Keratinocyte (primary cell): ENCODE measurements around the gene TRIP12. TPM values are rescaled to one million over a fixed set of nuclear protein-coding genes. Genes with fewer than 3 reads are reported as not detected.

ENCODE experiments used
- DNase-seq: peaks from one replicate; pipeline ENCODE4 v3.0.0-alpha.2; 2011; ENCODE audit warnings: low read depth, missing footprints, low spot score
- FAIRE-seq: peaks from 2 replicates; lab custom pipeline; 2011; peaks lifted over from hg19 to GRCh38; lab: Jason Lieb, UNC
- H2AFZ ChIP-seq: 2 replicates; pipeline ENCODE4 v1.6.0; 2012; ENCODE audit warnings: low read length, control low read depth, inconsistent platforms; ENCODE audit not compliant: control insufficient read depth
- H3K27ac ChIP-seq: 2 replicates; pipeline ENCODE4 v1.5.1; 2011; ENCODE audit warnings: low read length; ENCODE audit not compliant: control insufficient read depth, insufficient read depth
- H3K27me3 ChIP-seq: 3 replicates; pipeline ENCODE4 v1.6.0; 2011; ENCODE audit warnings: low read length; ENCODE audit not compliant: control insufficient read depth, insufficient read depth; ENCODE audit errors: extremely low read depth
- H3K36me3 ChIP-seq, 2 experiments: 2 replicates in 1 of 2; 3 replicates in 1 of 2; pipeline ENCODE4 v1.5.1; 2011; ENCODE audit warnings: low read length in 2 of 2, mild to moderate bottlenecking in 1 of 2; ENCODE audit not compliant: control insufficient read depth in 2 of 2, insufficient read depth in 2 of 2; ENCODE audit errors: extremely low read depth in 1 of 2
- H3K4me1 ChIP-seq: 3 replicates; pipeline ENCODE4 v1.5.1; 2011; ENCODE audit warnings: low read length; ENCODE audit not compliant: control insufficient read depth, insufficient read depth; ENCODE audit errors: extremely low read depth
- H3K4me2 ChIP-seq: 3 replicates; pipeline ENCODE4 v1.6.0; 2011; ENCODE audit warnings: low read depth, low read length; ENCODE audit not compliant: control insufficient read depth, insufficient read depth; ENCODE audit errors: extremely low read depth
- H3K4me3 ChIP-seq, 3 experiments: fragments of 200-600 bp in 1 of 3; sonication (generic) in 1 of 3; 2 replicates in 2 of 3; 3 replicates in 1 of 3; pipeline ENCODE4 v1.5.1; 2011 to 2016; ENCODE audit warnings: low read length in 3 of 3, mild to moderate bottlenecking in 3 of 3, control low read depth in 2 of 3, inconsistent platforms in 1 of 3, low read depth in 1 of 3, mixed read lengths in 1 of 3, mixed run types in 1 of 3, moderate library complexity in 1 of 3; ENCODE audit not compliant: control insufficient read depth in 2 of 3, insufficient read depth in 2 of 3; ENCODE audit errors: extremely low read depth in 1 of 3
- H3K79me2 ChIP-seq: 2 replicates; pipeline ENCODE4 v1.6.0; 2012; ENCODE audit warnings: low read length; ENCODE audit not compliant: control insufficient read depth, insufficient read depth
- H3K9ac ChIP-seq: 3 replicates; pipeline ENCODE4 v1.6.0; 2011; ENCODE audit warnings: low read length; ENCODE audit not compliant: control insufficient read depth, insufficient read depth; ENCODE audit errors: extremely low read depth
- H3K9me1 ChIP-seq: 3 replicates; pipeline ENCODE4 v1.6.0; 2011; ENCODE audit warnings: low read length; ENCODE audit not compliant: control insufficient read depth, insufficient read depth; ENCODE audit errors: extremely low read depth
- H3K9me3 ChIP-seq: 2 replicates; pipeline ENCODE4 v1.5.1; 2012; ENCODE audit warnings: low read depth, low read length; ENCODE audit not compliant: control insufficient read depth
- H4K20me1 ChIP-seq: 3 replicates; pipeline ENCODE4 v1.6.0; 2011; ENCODE audit warnings: low read length; ENCODE audit not compliant: control insufficient read depth, insufficient read depth; ENCODE audit errors: extremely low read depth
- EZH2 ChIP-seq: IDR thresholded peaks from one replicate; pipeline ENCODE4 v1.6.1; 2012; ENCODE audit warnings: inconsistent platforms, mild to moderate bottlenecking, low read length, moderate library complexity
- dilution Hi-C: fragments of 300-500 bp; cut with MboI; formaldehyde crosslinking; loops from one replicate; pipeline ENCODE4 v1.7.0; 2020; ENCODE audit warnings: low sequenced_read_pairs; ENCODE audit not compliant: extremely low pct_ligation_motif_present
- polyA plus RNA-seq, 5 experiments: library from polyadenylated mRNA; depleted of rRNA in 3 of 5; stranded (reverse) in 3 of 5; stranded (forward) in 1 of 5; unstranded in 1 of 5; fragments of >200 nt; gene quantifications; 1 replicate in 1 of 5; 2 replicates in 3 of 5; 3 replicates in 1 of 5; pipeline versions ENCODE4 v1.2.1 to v1.2.3, GENCODE V29; 2011 to 2012; ENCODE audit warnings: missing spikeins in 2 of 5, low read depth in 1 of 5, low replicate concordance in 1 of 5
- TF ChIP-seq, protein P1 (sequence below), 3 experiments: IDR thresholded peaks in 1 of 3; conservative IDR thresholded peaks in 1 of 3; optimal IDR thresholded peaks in 1 of 3; 2 replicates in 2 of 3; 3 replicates in 1 of 3; pipeline versions ENCODE3 to v1.5.1; 2011; ENCODE audit warnings: low read length in 3 of 3, mild to moderate bottlenecking in 3 of 3, moderate library complexity in 2 of 3, control low read depth in 1 of 3, inconsistent platforms in 1 of 3; ENCODE audit not compliant: insufficient read depth in 2 of 3; ENCODE audit errors: extremely low read depth in 1 of 3

Gene TRIP12
- polyA plus RNA-seq, 1 donor (not counting 4 experiments of a cell fraction or from before 2014, with no cell fraction given) = 123 TPM

DNA sequence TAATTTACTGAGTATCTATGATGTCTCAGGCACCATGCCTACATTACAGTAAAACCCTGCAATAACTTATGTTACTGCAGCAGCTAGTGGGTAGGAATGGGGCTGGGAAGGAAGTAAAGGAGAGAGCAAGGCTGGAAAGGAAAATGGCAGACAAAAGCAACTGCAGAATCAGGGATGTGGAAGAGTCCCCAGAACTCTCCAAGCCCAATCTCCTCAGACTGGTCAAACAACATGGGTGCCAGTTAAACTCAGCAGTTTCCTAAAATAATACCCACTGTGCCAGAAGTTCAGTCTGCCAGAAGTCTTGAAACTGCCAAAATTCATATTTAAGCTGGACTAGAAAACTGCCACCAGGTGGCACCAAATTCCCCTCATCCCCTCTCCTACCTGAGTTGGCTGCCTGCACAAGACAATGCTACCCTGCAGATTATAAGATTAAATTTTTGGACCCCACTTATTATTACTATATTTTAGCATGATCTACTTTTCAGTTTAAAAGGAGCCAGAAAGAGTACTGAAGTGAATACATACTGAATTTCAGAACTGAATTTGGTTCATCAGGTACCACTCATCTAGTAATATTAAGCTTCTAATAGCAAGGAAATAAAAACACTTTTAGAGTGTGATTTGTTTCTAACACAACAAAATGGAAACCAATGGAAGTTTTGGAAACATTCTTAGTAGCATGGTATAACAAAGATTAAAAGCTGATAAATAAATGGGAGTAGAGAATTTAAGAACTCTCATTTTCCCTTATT is 120.6 kb downstream of the TRIP12 start:
- no peak overlapping the region for H3K27ac ChIP-seq
- FAIRE-seq = peak; percentile 9

GRCh38 chr2:229798446-229799155 is 123.2 kb downstream of the TRIP12 start:
- no peak overlapping the region for H2AFZ ChIP-seq
- H3K79me2 ChIP-seq = no peaks in the 10 kb centered on the region
- no peak overlapping the region for H3K4me3 ChIP-seq
- no peaks in the 10 kb centered on the region for H4K20me1 ChIP-seq
- H3K9ac ChIP-seq = no peak overlapping the region
- H3K9me1 ChIP-seq = no peaks in the 10 kb centered on the region
- H3K27ac ChIP-seq = no peak overlapping the region
- TF ChIP-seq, protein P1, sequence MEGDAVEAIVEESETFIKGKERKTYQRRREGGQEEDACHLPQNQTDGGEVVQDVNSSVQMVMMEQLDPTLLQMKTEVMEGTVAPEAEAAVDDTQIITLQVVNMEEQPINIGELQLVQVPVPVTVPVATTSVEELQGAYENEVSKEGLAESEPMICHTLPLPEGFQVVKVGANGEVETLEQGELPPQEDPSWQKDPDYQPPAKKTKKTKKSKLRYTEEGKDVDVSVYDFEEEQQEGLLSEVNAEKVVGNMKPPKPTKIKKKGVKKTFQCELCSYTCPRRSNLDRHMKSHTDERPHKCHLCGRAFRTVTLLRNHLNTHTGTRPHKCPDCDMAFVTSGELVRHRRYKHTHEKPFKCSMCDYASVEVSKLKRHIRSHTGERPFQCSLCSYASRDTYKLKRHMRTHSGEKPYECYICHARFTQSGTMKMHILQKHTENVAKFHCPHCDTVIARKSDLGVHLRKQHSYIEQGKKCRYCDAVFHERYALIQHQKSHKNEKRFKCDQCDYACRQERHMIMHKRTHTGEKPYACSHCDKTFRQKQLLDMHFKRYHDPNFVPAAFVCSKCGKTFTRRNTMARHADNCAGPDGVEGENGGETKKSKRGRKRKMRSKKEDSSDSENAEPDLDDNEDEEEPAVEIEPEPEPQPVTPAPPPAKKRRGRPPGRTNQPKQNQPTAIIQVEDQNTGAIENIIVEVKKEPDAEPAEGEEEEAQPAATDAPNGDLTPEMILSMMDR (optimal IDR thresholded peaks at IDR 0.05 in 1 of 3, IDR thresholded peaks at IDR 0.05 in 1 of 3, conservative IDR thresholded peaks at IDR 0.05 in 1 of 3; ENCODE audit: extremely low read depth in 1 of 3, insufficient read depth in 2 of 3, low read length in 3 of 3) = no peak
- no peak for TF ChIP-seq EZH2
- peaks cover 32 to 35% of the 10 kb centered on the region in 2 experiments for H3K36me3 ChIP-seq
- dilution Hi-C loops = no loop called here
- no peaks in the 10 kb centered on the region for H3K9me3 ChIP-seq
- DNase-seq = no peak
- peaks cover 9% of the 10 kb centered on the region for H3K4me1 ChIP-seq
- no peaks in the 10 kb centered on the region for H3K27me3 ChIP-seq
- H3K4me2 ChIP-seq = no peak overlapping the region
- FAIRE-seq = no peak

More for the DNA sequence above, 120.6 kb downstream of the TRIP12 start:
- no peaks in the 10 kb centered on the region for H3K9me1 ChIP-seq
- no peak overlapping the region for H3K4me3 ChIP-seq
- DNase-seq = no peak
- H3K4me1 ChIP-seq = peaks cover 9% of the 10 kb centered on the region
- no peaks in the 10 kb centered on the region for H3K79me2 ChIP-seq
- H4K20me1 ChIP-seq = no peaks in the 10 kb centered on the region
- TF ChIP-seq, protein P1 (optimal IDR thresholded peaks at IDR 0.05 in 1 of 3, IDR thresholded peaks at IDR 0.05 in 1 of 3, conservative IDR thresholded peaks at IDR 0.05 in 1 of 3; ENCODE audit: extremely low read depth in 1 of 3, insufficient read depth in 2 of 3, low read length in 3 of 3) = peak; percentile 69 to 75 (median 73)
- TF ChIP-seq EZH2 = no peak
- peaks cover 22 to 31% of the 10 kb centered on the region in 2 experiments for H3K36me3 ChIP-seq
- peak overlapping the region; percentile 51 for H3K4me2 ChIP-seq
- H2AFZ ChIP-seq = no peak overlapping the region
- H3K27me3 ChIP-seq = no peaks in the 10 kb centered on the region
- H3K9me3 ChIP-seq = no peaks in the 10 kb centered on the region
- H3K9ac ChIP-seq = no peak overlapping the region
- dilution Hi-C loops = no loop called here
